ENCODE results near the gene SMIM43. TPM values are rescaled to one million over a fixed set of nuclear protein-coding genes. Genes with fewer than 3 reads are reported as not detected.

The SMIM43 gene
- not detected for total RNA-seq

- Mint-ChIP-seq H3K4me3 (peak within 1 kb of the TSS; percentile 62), H3K4me1 (ENCODE audit: low read depth) (peaks cover 6% of the 10 kb centered on the region), H3K9me3 (no peaks in the 10 kb centered on the region), H3K27ac (no peak within 1 kb of the TSS), H3K36me3 (ENCODE audit: low read depth) (no peaks in the 10 kb centered on the region), H3K27me3 (ENCODE audit: low read depth) (peaks cover 62% of the 10 kb centered on the region)
- no peak for DNase-seq
- intact Hi-C loops (cut with micrococcal nuclease), result no loop called here
- CTCF ChIA-PET, result interaction anchor here (0.5 kb wide), 1 partner anchor 219 kb away, joined by 3 read pairs; no protein-coding TSS in a partner anchor
Observed at GRCh38 chr4:121764702-121765367, at the start of gene SMIM43. TSS of gene SMIM43 (minus strand) at chr4:121765164. CDS start at chr4:121765105, 59 bp downstream.

- intact Hi-C loops (cut with micrococcal nuclease), result no loop called here
- CTCF ChIA-PET, result no interaction called here
- H3K27me3 Mint-ChIP-seq (ENCODE audit: low read depth), result no peaks in the 10 kb centered on the region
Observed at GRCh38 chr4:121814756-121815155, 49.8 kb upstream of the SMIM43 start.

GRCh38 chr4:121811122-121811521 is 46.2 kb upstream of the SMIM43 start:
- Mint-ChIP-seq H3K4me3 (no peak overlapping the region), H3K36me3 (ENCODE audit: low read depth) (peaks cover 27% of the 10 kb centered on the region), H3K27ac (no peak overlapping the region), H3K4me1 (ENCODE audit: low read depth) (peaks cover 5% of the 10 kb centered on the region), H3K9me3 (no peaks in the 10 kb centered on the region), H3K27me3 (ENCODE audit: low read depth) (no peaks in the 10 kb centered on the region)
- CTCF ChIA-PET, result interaction anchor here (1.0 to 1.2 kb wide), 2 partner anchors 8 to 45 kb away, joined by 3 read pairs; no protein-coding TSS in a partner anchor
- intact Hi-C loops (cut with micrococcal nuclease), result no loop called here
- DNase-seq, result no peak

More at GRCh38 chr4:121814756-121815155, 49.8 kb upstream of the SMIM43 start:
- H3K36me3 Mint-ChIP-seq (ENCODE audit: low read depth), result peaks cover 45% of the 10 kb centered on the region
- no peak overlapping the region for H3K4me3 Mint-ChIP-seq
- H3K9me3 Mint-ChIP-seq, result no peaks in the 10 kb centered on the region
- peaks cover 10% of the 10 kb centered on the region for H3K4me1 Mint-ChIP-seq (ENCODE audit: low read depth)
- no peak for DNase-seq
- no peak overlapping the region for H3K27ac Mint-ChIP-seq

- no peak overlapping the region for H3K27ac Mint-ChIP-seq
- no peak overlapping the region for H3K4me3 Mint-ChIP-seq
- H3K4me1 Mint-ChIP-seq (ENCODE audit: low read depth), result peaks cover 23% of the 10 kb centered on the region
- DNase-seq, result no peak
- H3K27me3 Mint-ChIP-seq (ENCODE audit: low read depth), result no peaks in the 10 kb centered on the region
- CTCF ChIA-PET, result interaction anchor here (1.0 kb wide), 1 partner anchor 16 kb away, joined by 4 read pairs; no protein-coding TSS in a partner anchor
- H3K36me3 Mint-ChIP-seq (ENCODE audit: low read depth), result peaks cover 39% of the 10 kb centered on the region
- intact Hi-C loops (cut with micrococcal nuclease), result loop anchor here (10.0 kb wide), 1 partner anchor 582 kb away; no protein-coding TSS in a partner anchor
- H3K9me3 Mint-ChIP-seq, result no peaks in the 10 kb centered on the region
Observed at GRCh38 chr4:121806411-121806810, 41.4 kb upstream of the SMIM43 start.

- H3K4me3 Mint-ChIP-seq, result peak overlapping the region; percentile 89
- H3K27ac Mint-ChIP-seq, result peak overlapping the region; percentile 98
- intact Hi-C loops (cut with micrococcal nuclease), result loop anchor here (1.0 to 10.0 kb wide), 6 partner anchors 22 to 1596 kb away; partner anchors contain the start of genes ANXA5, BBS7, BLTP1 and CCNA2
- no peaks in the 10 kb centered on the region for H3K9me3 Mint-ChIP-seq
- no peaks in the 10 kb centered on the region for H3K27me3 Mint-ChIP-seq (ENCODE audit: low read depth)
- no peak for DNase-seq
- H3K4me1 Mint-ChIP-seq (ENCODE audit: low read depth), result peaks cover 46% of the 10 kb centered on the region
- CTCF ChIA-PET, result interaction anchor here (0.6 to 0.7 kb wide), 2 partner anchors 14 to 16 kb away, joined by 3 read pairs; no protein-coding TSS in a partner anchor
- peaks cover 28% of the 10 kb centered on the region for H3K36me3 Mint-ChIP-seq (ENCODE audit: low read depth)
Observed at GRCh38 chr4:121801715-121802075, 36.7 kb upstream of the SMIM43 start.

- Mint-ChIP-seq H3K4me3 (peak within 1 kb of the TSS; percentile 89), H3K27me3 (ENCODE audit: low read depth) (no peaks in the 10 kb centered on the region), H3K27ac (peak within 1 kb of the TSS; percentile 98), H3K9me3 (no peaks in the 10 kb centered on the region), H3K36me3 (ENCODE audit: low read depth) (peaks cover 24% of the 10 kb centered on the region), H3K4me1 (ENCODE audit: low read depth) (peaks cover 46% of the 10 kb centered on the region)
- intact Hi-C loops (cut with micrococcal nuclease), result loop anchor here (1.0 to 10.0 kb wide), 7 partner anchors 22 to 1596 kb away; partner anchors contain the start of genes ANXA5, BBS7, BLTP1 and CCNA2
- CTCF ChIA-PET, result interaction anchor here (0.6 to 0.7 kb wide), 2 partner anchors 15 to 16 kb away, joined by 3 read pairs; no protein-coding TSS in a partner anchor
- peak; percentile 95 for DNase-seq
Observed at GRCh38 chr4:121800961-121801714, 36.2 kb upstream of the SMIM43 start, which contains the start of gene EXOSC9. TSS of gene EXOSC9 (plus strand) at chr4:121801323. CDS start at chr4:121801425, 102 bp downstream.

- Mint-ChIP-seq H3K27ac (peak overlapping the region; percentile 98), H3K36me3 (ENCODE audit: low read depth) (peaks cover 22% of the 10 kb centered on the region), H3K9me3 (no peaks in the 10 kb centered on the region), H3K4me3 (peak overlapping the region; percentile 89), H3K4me1 (ENCODE audit: low read depth) (peaks cover 50% of the 10 kb centered on the region), H3K27me3 (ENCODE audit: low read depth) (no peaks in the 10 kb centered on the region)
- CTCF ChIA-PET, result interaction anchor here (0.7 to 1.0 kb wide), 2 partner anchors 10 to 608 kb away, joined by 3 to 5 read pairs; no protein-coding TSS in a partner anchor
- DNase-seq, result no peak
- intact Hi-C loops (cut with micrococcal nuclease), result loop anchor here (1.0 to 10.0 kb wide), 4 partner anchors 352 to 1597 kb away; partner anchors contain the start of genes BLTP1 and SPRY1
Observed at GRCh38 chr4:121800638-121800960, 35.6 kb upstream of the SMIM43 start.

- Mint-ChIP-seq H3K4me1 (ENCODE audit: low read depth) (peaks cover 50% of the 10 kb centered on the region), H3K36me3 (ENCODE audit: low read depth) (peaks cover 17% of the 10 kb centered on the region), H3K27me3 (ENCODE audit: low read depth) (no peaks in the 10 kb centered on the region), H3K27ac (peak overlapping the region; percentile 98), H3K9me3 (no peaks in the 10 kb centered on the region), H3K4me3 (peak overlapping the region; percentile 89)
- intact Hi-C loops (cut with micrococcal nuclease), result loop anchor here (1.0 to 10.0 kb wide), 4 partner anchors 353 to 1597 kb away; partner anchors contain the start of genes BLTP1 and SPRY1
- CTCF ChIA-PET, result interaction anchor here (0.7 to 1.0 kb wide), 2 partner anchors 9 to 607 kb away, joined by 3 to 5 read pairs; no protein-coding TSS in a partner anchor
- no peak for DNase-seq
Observed at GRCh38 chr4:121799867-121800501, 35.0 kb upstream of the SMIM43 start.

GRCh38 chr4:121799208-121799823 is 34.4 kb upstream of the SMIM43 start:
- Mint-ChIP-seq H3K4me3 (peak overlapping the region; percentile 89), H3K4me1 (ENCODE audit: low read depth) (peaks cover 44% of the 10 kb centered on the region), H3K36me3 (ENCODE audit: low read depth) (peaks cover 13% of the 10 kb centered on the region), H3K27me3 (ENCODE audit: low read depth) (no peaks in the 10 kb centered on the region), H3K9me3 (no peaks in the 10 kb centered on the region), H3K27ac (peak overlapping the region; percentile 98)
- intact Hi-C loops (cut with micrococcal nuclease), result no loop called here
- DNase-seq, result no peak
- CTCF ChIA-PET, result no interaction called here

- Mint-ChIP-seq H3K36me3 (ENCODE audit: low read depth) (no peaks in the 10 kb centered on the region), H3K27me3 (ENCODE audit: low read depth) (no peaks in the 10 kb centered on the region), H3K4me1 (ENCODE audit: low read depth) (peaks cover 30% of the 10 kb centered on the region), H3K9me3 (no peaks in the 10 kb centered on the region), H3K27ac (no peak overlapping the region), H3K4me3 (no peak overlapping the region)
- intact Hi-C loops (cut with micrococcal nuclease), result no loop called here
- no peak for DNase-seq
- CTCF ChIA-PET, result interaction anchor here (0.6 kb wide), 1 partner anchor 518 kb away, joined by 3 read pairs; no protein-coding TSS in a partner anchor
Observed at GRCh38 chr4:121796283-121796682, 31.3 kb upstream of the SMIM43 start.

GRCh38 chr4:121794505-121795188 is 29.7 kb upstream of the SMIM43 start:
- Mint-ChIP-seq H3K9me3 (no peaks in the 10 kb centered on the region), H3K4me1 (ENCODE audit: low read depth) (peaks cover 17% of the 10 kb centered on the region)
- CTCF ChIA-PET, result no interaction called here

More at GRCh38 chr4:121794505-121795188, 29.7 kb upstream of the SMIM43 start:
- Mint-ChIP-seq H3K4me3 (no peak overlapping the region), H3K36me3 (ENCODE audit: low read depth) (no peaks in the 10 kb centered on the region), H3K27ac (no peak overlapping the region), H3K27me3 (ENCODE audit: low read depth) (no peaks in the 10 kb centered on the region)
- intact Hi-C loops (cut with micrococcal nuclease), result no loop called here
- no peak for DNase-seq
